ENCODE data around the gene IL10RB.
A peak's percentile ranks its signal among the peaks of the same experiment; 100 is the strongest.

GRCh38 chr21:33299181-33299752 is 33.1 kb downstream of the IL10RB start:
- no peak for TF ChIP-seq EZH2 (IDR thresholded peaks at IDR 0.05; ENCODE audit: borderline replicate concordance, insufficient read depth, low read depth, low read length, poor library complexity, severe bottlenecking)
- TF ChIP-seq, protein P1, sequence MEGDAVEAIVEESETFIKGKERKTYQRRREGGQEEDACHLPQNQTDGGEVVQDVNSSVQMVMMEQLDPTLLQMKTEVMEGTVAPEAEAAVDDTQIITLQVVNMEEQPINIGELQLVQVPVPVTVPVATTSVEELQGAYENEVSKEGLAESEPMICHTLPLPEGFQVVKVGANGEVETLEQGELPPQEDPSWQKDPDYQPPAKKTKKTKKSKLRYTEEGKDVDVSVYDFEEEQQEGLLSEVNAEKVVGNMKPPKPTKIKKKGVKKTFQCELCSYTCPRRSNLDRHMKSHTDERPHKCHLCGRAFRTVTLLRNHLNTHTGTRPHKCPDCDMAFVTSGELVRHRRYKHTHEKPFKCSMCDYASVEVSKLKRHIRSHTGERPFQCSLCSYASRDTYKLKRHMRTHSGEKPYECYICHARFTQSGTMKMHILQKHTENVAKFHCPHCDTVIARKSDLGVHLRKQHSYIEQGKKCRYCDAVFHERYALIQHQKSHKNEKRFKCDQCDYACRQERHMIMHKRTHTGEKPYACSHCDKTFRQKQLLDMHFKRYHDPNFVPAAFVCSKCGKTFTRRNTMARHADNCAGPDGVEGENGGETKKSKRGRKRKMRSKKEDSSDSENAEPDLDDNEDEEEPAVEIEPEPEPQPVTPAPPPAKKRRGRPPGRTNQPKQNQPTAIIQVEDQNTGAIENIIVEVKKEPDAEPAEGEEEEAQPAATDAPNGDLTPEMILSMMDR (IDR thresholded peaks at IDR 0.05): peak; percentile 49
